H9 (cell line): Measurements from ENCODE around the gene PPP1R15A. TPM values are rescaled to one million over a fixed set of nuclear protein-coding genes. Genes with fewer than 3 reads are reported as not detected.

Experiments used
- DNase-seq: peaks from one replicate; pipeline ENCODE4 v3.0.0-alpha.2; 2017
- H2AFZ ChIP-seq: one replicate; pipeline ENCODE4 v1.6.1; 2013; ENCODE audit warnings: mild to moderate bottlenecking, low read length, control low read depth, moderate library complexity
- H2AK5ac ChIP-seq: 2 replicates; pipeline ENCODE4 v1.6.1; 2013; ENCODE audit warnings: low read length, control low read depth, mixed read lengths; ENCODE audit not compliant: insufficient read length
- H2BK120ac ChIP-seq: one replicate; pipeline ENCODE4 v1.6.1; 2013; ENCODE audit warnings: low read depth, mild to moderate bottlenecking, low read length, control low read depth, inconsistent platforms; ENCODE audit not compliant: poor library complexity, severe bottlenecking
- H2BK12ac ChIP-seq: 2 replicates; pipeline ENCODE4 v1.6.1; 2013; ENCODE audit warnings: low read length, control low read depth, mixed read lengths, low read depth; ENCODE audit not compliant: insufficient read length
- H2BK15ac ChIP-seq: 2 replicates; pipeline ENCODE4 v1.6.1; 2013; ENCODE audit warnings: low read depth, low read length, control low read depth
- H2BK20ac ChIP-seq: one replicate; pipeline ENCODE4 v1.6.1; 2013; ENCODE audit warnings: low read depth, mild to moderate bottlenecking, low read length, control low read depth, inconsistent platforms; ENCODE audit not compliant: poor library complexity, severe bottlenecking
- H2BK5ac ChIP-seq: 2 replicates; pipeline ENCODE4 v1.6.1; 2013; ENCODE audit warnings: low read length, control low read depth, mixed read lengths; ENCODE audit not compliant: insufficient read length
- H3K14ac ChIP-seq: 2 replicates; pipeline ENCODE4 v1.6.1; 2013; ENCODE audit warnings: low read length, control low read depth; ENCODE audit not compliant: insufficient read depth
- H3K18ac ChIP-seq: 2 replicates; pipeline ENCODE4 v1.6.1; 2013; ENCODE audit warnings: low read depth, mild to moderate bottlenecking, mixed read lengths, low read length, control low read depth; ENCODE audit not compliant: insufficient read length
- H3K23ac ChIP-seq: 2 replicates; pipeline ENCODE4 v1.6.1; 2013; ENCODE audit warnings: low read length, control low read depth, mixed read lengths, low read depth; ENCODE audit not compliant: insufficient read length
- H3K23me2 ChIP-seq: 2 replicates; pipeline ENCODE4 v1.6.1; 2013; ENCODE audit warnings: low read depth, mild to moderate bottlenecking, mixed read lengths, low read length, control low read depth; ENCODE audit not compliant: insufficient read length, poor library complexity, severe bottlenecking
- H3K27ac ChIP-seq: 2 replicates; pipeline ENCODE4 v1.5.1; 2013; ENCODE audit warnings: low read length, control low read depth, mixed read lengths, low read depth; ENCODE audit not compliant: insufficient read length
- H3K27me3 ChIP-seq: 2 replicates; pipeline ENCODE4 v1.6.1; 2013; ENCODE audit warnings: low read length, control low read depth, inconsistent platforms; ENCODE audit not compliant: insufficient read depth
- H3K4ac ChIP-seq: 2 replicates; pipeline ENCODE4 v1.6.1; 2013; ENCODE audit warnings: low read depth, mild to moderate bottlenecking, control low read depth, inconsistent platforms, low read length, moderate library complexity
- H3K4me1 ChIP-seq: 2 replicates; pipeline ENCODE4 v1.6.1; 2013; ENCODE audit warnings: low read length, control low read depth, inconsistent platforms; ENCODE audit not compliant: insufficient read depth
- H3K4me2 ChIP-seq: 2 replicates; pipeline ENCODE4 v1.6.1; 2013; ENCODE audit warnings: low read length, control low read depth, mixed read lengths; ENCODE audit not compliant: insufficient read length, insufficient read depth
- H3K56ac ChIP-seq: 2 replicates; pipeline ENCODE4 v1.6.1; 2013; ENCODE audit warnings: low read depth, mild to moderate bottlenecking, mixed read lengths, low read length, control low read depth; ENCODE audit not compliant: insufficient read length
- H3K79me1 ChIP-seq: 2 replicates; pipeline ENCODE4 v1.6.1; 2013; ENCODE audit warnings: low read depth, mild to moderate bottlenecking, moderate library complexity, low read length, control low read depth, inconsistent platforms; ENCODE audit not compliant: insufficient read depth, poor library complexity, severe bottlenecking
- H3K79me2 ChIP-seq: 2 replicates; pipeline ENCODE4 v1.6.1; 2013; ENCODE audit warnings: low read length, control low read depth, inconsistent platforms; ENCODE audit not compliant: insufficient read depth
- H3K9ac ChIP-seq: 2 replicates; pipeline ENCODE4 v1.6.1; 2013; ENCODE audit warnings: low read length, control low read depth, mixed read lengths; ENCODE audit not compliant: insufficient read length; ENCODE audit errors: extremely low read depth
- H3K9me3 ChIP-seq: one replicate; pipeline ENCODE4 v1.6.1; 2013; ENCODE audit warnings: low read depth, low read length, inconsistent platforms; ENCODE audit not compliant: control insufficient read depth
- H3T11ph ChIP-seq: one replicate; pipeline ENCODE4 v1.6.1; 2013; ENCODE audit warnings: mild to moderate bottlenecking, low read length, control low read depth, inconsistent platforms
- H4K20me1 ChIP-seq: one replicate; pipeline ENCODE4 v1.6.1; 2013; ENCODE audit not compliant: control insufficient read depth, insufficient read length, insufficient read depth
- H4K5ac ChIP-seq: 2 replicates; pipeline ENCODE4 v1.6.1; 2013; ENCODE audit warnings: low read depth, mild to moderate bottlenecking, mixed read lengths, low read length, control low read depth; ENCODE audit not compliant: insufficient read length
- H4K8ac ChIP-seq: replicated peaks from 2 replicates; pipeline ENCODE4 v1.6.1; 2013; ENCODE audit warnings: low read length, control low read depth, mixed read lengths, low read depth; ENCODE audit not compliant: insufficient read length
- H4K91ac ChIP-seq: 2 replicates; pipeline ENCODE4 v1.6.1; 2013; ENCODE audit warnings: low read depth, mild to moderate bottlenecking, moderate library complexity, mixed read lengths, low read length, control low read depth; ENCODE audit not compliant: insufficient read length
- H3K27ac Mint-ChIP-seq, 3 experiments: 2 replicates in 2 of 3; 3 replicates in 1 of 3; pipeline ENCODE4 v1.8.0; 2020 to 2021; ENCODE audit warnings: mixed read lengths in 3 of 3, mild to moderate bottlenecking in 1 of 3, moderate library complexity in 1 of 3
- H3K27me3 Mint-ChIP-seq: 2 replicates; pipeline ENCODE4 v1.8.0; 2021; ENCODE audit warnings: low read depth, mild to moderate bottlenecking, moderate library complexity, mixed read lengths
- H3K36me3 Mint-ChIP-seq, 3 experiments: 2 replicates in 2 of 3; 3 replicates in 1 of 3; pipeline ENCODE4 v1.8.0; 2020 to 2021; ENCODE audit warnings: low read depth in 3 of 3, mixed read lengths in 3 of 3; ENCODE audit not compliant: insufficient read depth in 1 of 3
- H3K4me1 Mint-ChIP-seq, 2 experiments: 2 replicates each; pipeline ENCODE4 v1.8.0; 2020; ENCODE audit warnings: mixed read lengths in 2 of 2
- H3K4me3 Mint-ChIP-seq, 2 experiments: 2 replicates in 1 of 2; 3 replicates in 1 of 2; pipeline ENCODE4 v1.8.0; 2020 to 2021; ENCODE audit warnings: mild to moderate bottlenecking in 2 of 2, mixed read lengths in 2 of 2, moderate library complexity in 1 of 2
- H3K9me3 Mint-ChIP-seq, 2 experiments: 2 replicates in 1 of 2; 3 replicates in 1 of 2; pipeline ENCODE4 v1.8.0; 2020; ENCODE audit warnings: mild to moderate bottlenecking in 2 of 2, mixed read lengths in 2 of 2, moderate library complexity in 1 of 2
- WGBS: extraction: QIAGEN DNeasy Blood & Tissue Kit; methylation state at CpG from one replicate; pipeline ENCODE4 v1.1.7; 2013; ENCODE audit warnings: missing lambda C conversion rate, low lambda C conversion rate, mixed read lengths; ENCODE audit not compliant: insufficient read length; ENCODE audit errors: extremely low coverage; 5-methylcytosine and 5-hydroxymethylcytosine counted together
- total RNA-seq: library from RNA; stranded (reverse); gene quantifications from 2 replicates; pipeline ENCODE4 v1.2.1, GENCODE V29; 2021
- TF ChIP-seq, protein P1 (sequence below): fragments of 200-600 bp; sonication (generic); conservative IDR thresholded peaks from 3 replicates; pipeline ENCODE4 v1.8.0; 2021; ENCODE audit warnings: antibody characterized with exemption, mild to moderate bottlenecking

The PPP1R15A gene
- total RNA-seq, 1 experiment from 2014 or later = 17.2 TPM

DNA sequence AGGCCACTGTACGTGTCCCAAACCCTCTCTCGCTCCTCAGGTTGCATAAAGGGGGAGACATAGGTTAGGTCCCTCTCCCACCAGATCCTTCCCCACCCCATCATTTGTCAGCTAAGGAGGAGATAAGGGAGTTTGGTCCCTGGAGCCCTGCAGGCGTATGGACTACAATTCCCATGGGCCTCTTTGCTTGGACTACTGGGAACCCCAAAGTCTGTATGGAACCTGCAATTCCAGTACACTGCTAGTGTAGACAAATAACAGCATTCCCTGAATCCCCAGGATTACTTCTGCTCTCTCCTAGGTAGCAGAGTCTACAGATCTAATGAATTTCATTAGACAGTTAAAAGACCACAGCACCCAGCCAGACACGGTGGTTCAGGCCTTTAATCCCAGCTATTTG, 19.9 kb upstream of the PPP1R15A start:
- TF ChIP-seq, protein P1, sequence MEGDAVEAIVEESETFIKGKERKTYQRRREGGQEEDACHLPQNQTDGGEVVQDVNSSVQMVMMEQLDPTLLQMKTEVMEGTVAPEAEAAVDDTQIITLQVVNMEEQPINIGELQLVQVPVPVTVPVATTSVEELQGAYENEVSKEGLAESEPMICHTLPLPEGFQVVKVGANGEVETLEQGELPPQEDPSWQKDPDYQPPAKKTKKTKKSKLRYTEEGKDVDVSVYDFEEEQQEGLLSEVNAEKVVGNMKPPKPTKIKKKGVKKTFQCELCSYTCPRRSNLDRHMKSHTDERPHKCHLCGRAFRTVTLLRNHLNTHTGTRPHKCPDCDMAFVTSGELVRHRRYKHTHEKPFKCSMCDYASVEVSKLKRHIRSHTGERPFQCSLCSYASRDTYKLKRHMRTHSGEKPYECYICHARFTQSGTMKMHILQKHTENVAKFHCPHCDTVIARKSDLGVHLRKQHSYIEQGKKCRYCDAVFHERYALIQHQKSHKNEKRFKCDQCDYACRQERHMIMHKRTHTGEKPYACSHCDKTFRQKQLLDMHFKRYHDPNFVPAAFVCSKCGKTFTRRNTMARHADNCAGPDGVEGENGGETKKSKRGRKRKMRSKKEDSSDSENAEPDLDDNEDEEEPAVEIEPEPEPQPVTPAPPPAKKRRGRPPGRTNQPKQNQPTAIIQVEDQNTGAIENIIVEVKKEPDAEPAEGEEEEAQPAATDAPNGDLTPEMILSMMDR = no peak
- WGBS = no CpG with 5 or more reads among the region's 4 CpGs
- no peak overlapping the region for H4K8ac ChIP-seq
- Mint-ChIP-seq H3K36me3 (peaks cover 0 to 27% (median 0%) of the 10 kb centered on the region in 3 experiments; a peak in 5 of 7 replicates), H3K9me3 (no peaks in the 10 kb centered on the region), H3K4me1 (no peaks in the 10 kb centered on the region), H3K4me3 (no peak overlapping the region), H3K27me3 (no peaks in the 10 kb centered on the region), H3K27ac (no peak overlapping the region)
- H3K9me3 ChIP-seq = no peaks in the 10 kb centered on the region
- no peak for DNase-seq
- H3K79me1 ChIP-seq = no peaks in the 10 kb centered on the region
- no peak overlapping the region for H3K14ac ChIP-seq
- H4K20me1 ChIP-seq = no peaks in the 10 kb centered on the region
- H2BK5ac ChIP-seq = no peak overlapping the region
- no peaks in the 10 kb centered on the region for H3K23me2 ChIP-seq
- H2BK12ac ChIP-seq = no peak overlapping the region
- H2BK15ac ChIP-seq = no peak overlapping the region
- H3K4me2 ChIP-seq = no peak overlapping the region
- H3T11ph ChIP-seq = no peak overlapping the region
- H3K23ac ChIP-seq = no peak overlapping the region
- no peak overlapping the region for H3K4ac ChIP-seq
- H2BK20ac ChIP-seq = no peak overlapping the region
- no peaks in the 10 kb centered on the region for H3K27me3 ChIP-seq
- H3K27ac ChIP-seq = no peak overlapping the region
- no peak overlapping the region for H2AK5ac ChIP-seq
- H3K18ac ChIP-seq = no peak overlapping the region
- no peaks in the 10 kb centered on the region for H3K4me1 ChIP-seq
- H3K9ac ChIP-seq = no peak overlapping the region
- H4K91ac ChIP-seq = no peak overlapping the region
- H2BK120ac ChIP-seq = no peak overlapping the region
- H4K5ac ChIP-seq = no peak overlapping the region
- H3K79me2 ChIP-seq = no peaks in the 10 kb centered on the region
- no peak overlapping the region for H2AFZ ChIP-seq
- H3K56ac ChIP-seq = no peak overlapping the region
